ENCODE results near the gene GNAI3. TPM values are rescaled to one million over a fixed set of nuclear protein-coding genes. Genes with fewer than 3 reads are reported as not detected.

Gene GNAI3
- total and polyA plus RNA-seq, 10 of the 15 experiments (the other 5 are each of a cell fraction or from before 2014, with no cell fraction given), result 5.9 to 13.8 (median 8.0) TPM

DNA sequence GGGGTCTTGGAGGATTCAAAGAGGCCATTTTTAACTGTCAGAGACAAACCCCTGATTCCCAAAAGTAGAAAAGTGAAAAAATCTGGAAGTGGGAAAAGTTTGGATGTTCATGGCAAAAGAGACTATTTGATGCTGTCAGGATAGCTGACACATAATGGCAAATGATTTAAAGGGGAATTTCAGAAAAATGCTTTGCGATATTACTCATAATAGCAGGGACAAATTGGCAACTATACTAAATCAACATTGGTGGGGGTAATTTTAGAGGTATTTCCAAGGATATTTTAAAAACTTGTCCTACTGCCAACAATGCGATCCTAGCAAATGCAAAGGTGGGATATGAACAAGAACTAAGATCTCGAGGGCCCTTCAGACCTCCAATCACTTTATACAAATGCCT, 102.2 kb downstream of the GNAI3 start:
- H3K27ac ChIP-seq (ENCODE audit: control insufficient read depth, insufficient read depth), result no peak overlapping the region
- no peak for FAIRE-seq
- CTCF ChIA-PET, result interaction anchor here (0.7 to 10.8 kb wide), 16 partner anchors 8 to 361 kb away, joined by 3 to 299 read pairs (median 4); partner anchors contain the start of genes AHCYL1, GNAI3 and GSTM1

More for the DNA sequence above, 102.2 kb downstream of the GNAI3 start:
- in situ Hi-C loops (cut with MboI) (no loop called here), intact Hi-C loops (cut with micrococcal nuclease; ENCODE audit: unreplicated experiment) (no loop called here)
- TF ChIP-seq, protein P1, sequence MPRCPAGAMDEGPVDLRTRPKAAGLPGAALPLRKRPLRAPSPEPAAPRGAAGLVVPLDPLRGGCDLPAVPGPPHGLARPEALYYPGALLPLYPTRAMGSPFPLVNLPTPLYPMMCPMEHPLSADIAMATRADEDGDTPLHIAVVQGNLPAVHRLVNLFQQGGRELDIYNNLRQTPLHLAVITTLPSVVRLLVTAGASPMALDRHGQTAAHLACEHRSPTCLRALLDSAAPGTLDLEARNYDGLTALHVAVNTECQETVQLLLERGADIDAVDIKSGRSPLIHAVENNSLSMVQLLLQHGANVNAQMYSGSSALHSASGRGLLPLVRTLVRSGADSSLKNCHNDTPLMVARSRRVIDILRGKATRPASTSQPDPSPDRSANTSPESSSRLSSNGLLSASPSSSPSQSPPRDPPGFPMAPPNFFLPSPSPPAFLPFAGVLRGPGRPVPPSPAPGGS (IDR thresholded peaks at IDR 0.05; ENCODE audit: borderline replicate concordance, insufficient read depth, low read depth, low read length, poor library complexity, severe bottlenecking), result no peak
- TF ChIP-seq CHD2 (IDR thresholded peaks at IDR 0.05; ENCODE audit: borderline replicate concordance, low read depth, low read length) (no peak), ESRRA (IDR thresholded peaks at IDR 0.05; ENCODE audit: low read length) (no peak), RUNX3 (IDR thresholded peaks at IDR 0.05; ENCODE audit: low read length) (no peak), CBX5 (IDR thresholded peaks at IDR 0.05; ENCODE audit: low read depth) (no peak), RB1 (IDR thresholded peaks at IDR 0.05; ENCODE audit: borderline replicate concordance) (no peak), STAT3 (IDR thresholded peaks at IDR 0.05; ENCODE audit: low read depth, low read length) (no peak), IRF4 (IDR thresholded peaks at IDR 0.05; ENCODE audit: low read depth, low read length) (no peak), NR2C1 (IDR thresholded peaks at IDR 0.05) (no peak), RFX5 (IDR thresholded peaks at IDR 0.05; ENCODE audit: low read depth, low read length) (no peak)
- TF ChIP-seq, protein P2, sequence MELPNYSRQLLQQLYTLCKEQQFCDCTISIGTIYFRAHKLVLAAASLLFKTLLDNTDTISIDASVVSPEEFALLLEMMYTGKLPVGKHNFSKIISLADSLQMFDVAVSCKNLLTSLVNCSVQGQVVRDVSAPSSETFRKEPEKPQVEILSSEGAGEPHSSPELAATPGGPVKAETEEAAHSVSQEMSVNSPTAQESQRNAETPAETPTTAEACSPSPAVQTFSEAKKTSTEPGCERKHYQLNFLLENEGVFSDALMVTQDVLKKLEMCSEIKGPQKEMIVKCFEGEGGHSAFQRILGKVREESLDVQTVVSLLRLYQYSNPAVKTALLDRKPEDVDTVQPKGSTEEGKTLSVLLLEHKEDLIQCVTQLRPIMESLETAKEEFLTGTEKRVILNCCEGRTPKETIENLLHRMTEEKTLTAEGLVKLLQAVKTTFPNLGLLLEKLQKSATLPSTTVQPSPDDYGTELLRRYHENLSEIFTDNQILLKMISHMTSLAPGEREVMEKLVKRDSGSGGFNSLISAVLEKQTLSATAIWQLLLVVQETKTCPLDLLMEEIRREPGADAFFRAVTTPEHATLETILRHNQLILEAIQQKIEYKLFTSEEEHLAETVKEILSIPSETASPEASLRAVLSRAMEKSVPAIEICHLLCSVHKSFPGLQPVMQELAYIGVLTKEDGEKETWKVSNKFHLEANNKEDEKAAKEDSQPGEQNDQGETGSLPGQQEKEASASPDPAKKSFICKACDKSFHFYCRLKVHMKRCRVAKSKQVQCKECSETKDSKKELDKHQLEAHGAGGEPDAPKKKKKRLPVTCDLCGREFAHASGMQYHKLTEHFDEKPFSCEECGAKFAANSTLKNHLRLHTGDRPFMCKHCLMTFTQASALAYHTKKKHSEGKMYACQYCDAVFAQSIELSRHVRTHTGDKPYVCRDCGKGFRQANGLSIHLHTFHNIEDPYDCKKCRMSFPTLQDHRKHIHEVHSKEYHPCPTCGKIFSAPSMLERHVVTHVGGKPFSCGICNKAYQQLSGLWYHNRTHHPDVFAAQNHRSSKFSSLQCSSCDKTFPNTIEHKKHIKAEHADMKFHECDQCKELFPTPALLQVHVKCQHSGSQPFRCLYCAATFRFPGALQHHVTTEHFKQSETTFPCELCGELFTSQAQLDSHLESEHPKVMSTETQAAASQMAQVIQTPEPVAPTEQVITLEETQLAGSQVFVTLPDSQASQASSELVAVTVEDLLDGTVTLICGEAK (IDR thresholded peaks at IDR 0.05; ENCODE audit: borderline replicate concordance), result no peak
- TF ChIP-seq, protein P3, sequence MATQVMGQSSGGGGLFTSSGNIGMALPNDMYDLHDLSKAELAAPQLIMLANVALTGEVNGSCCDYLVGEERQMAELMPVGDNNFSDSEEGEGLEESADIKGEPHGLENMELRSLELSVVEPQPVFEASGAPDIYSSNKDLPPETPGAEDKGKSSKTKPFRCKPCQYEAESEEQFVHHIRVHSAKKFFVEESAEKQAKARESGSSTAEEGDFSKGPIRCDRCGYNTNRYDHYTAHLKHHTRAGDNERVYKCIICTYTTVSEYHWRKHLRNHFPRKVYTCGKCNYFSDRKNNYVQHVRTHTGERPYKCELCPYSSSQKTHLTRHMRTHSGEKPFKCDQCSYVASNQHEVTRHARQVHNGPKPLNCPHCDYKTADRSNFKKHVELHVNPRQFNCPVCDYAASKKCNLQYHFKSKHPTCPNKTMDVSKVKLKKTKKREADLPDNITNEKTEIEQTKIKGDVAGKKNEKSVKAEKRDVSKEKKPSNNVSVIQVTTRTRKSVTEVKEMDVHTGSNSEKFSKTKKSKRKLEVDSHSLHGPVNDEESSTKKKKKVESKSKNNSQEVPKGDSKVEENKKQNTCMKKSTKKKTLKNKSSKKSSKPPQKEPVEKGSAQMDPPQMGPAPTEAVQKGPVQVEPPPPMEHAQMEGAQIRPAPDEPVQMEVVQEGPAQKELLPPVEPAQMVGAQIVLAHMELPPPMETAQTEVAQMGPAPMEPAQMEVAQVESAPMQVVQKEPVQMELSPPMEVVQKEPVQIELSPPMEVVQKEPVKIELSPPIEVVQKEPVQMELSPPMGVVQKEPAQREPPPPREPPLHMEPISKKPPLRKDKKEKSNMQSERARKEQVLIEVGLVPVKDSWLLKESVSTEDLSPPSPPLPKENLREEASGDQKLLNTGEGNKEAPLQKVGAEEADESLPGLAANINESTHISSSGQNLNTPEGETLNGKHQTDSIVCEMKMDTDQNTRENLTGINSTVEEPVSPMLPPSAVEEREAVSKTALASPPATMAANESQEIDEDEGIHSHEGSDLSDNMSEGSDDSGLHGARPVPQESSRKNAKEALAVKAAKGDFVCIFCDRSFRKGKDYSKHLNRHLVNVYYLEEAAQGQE (IDR thresholded peaks at IDR 0.05; ENCODE audit: low read depth, low read length), result no peak
- TF ChIP-seq, protein P4, sequence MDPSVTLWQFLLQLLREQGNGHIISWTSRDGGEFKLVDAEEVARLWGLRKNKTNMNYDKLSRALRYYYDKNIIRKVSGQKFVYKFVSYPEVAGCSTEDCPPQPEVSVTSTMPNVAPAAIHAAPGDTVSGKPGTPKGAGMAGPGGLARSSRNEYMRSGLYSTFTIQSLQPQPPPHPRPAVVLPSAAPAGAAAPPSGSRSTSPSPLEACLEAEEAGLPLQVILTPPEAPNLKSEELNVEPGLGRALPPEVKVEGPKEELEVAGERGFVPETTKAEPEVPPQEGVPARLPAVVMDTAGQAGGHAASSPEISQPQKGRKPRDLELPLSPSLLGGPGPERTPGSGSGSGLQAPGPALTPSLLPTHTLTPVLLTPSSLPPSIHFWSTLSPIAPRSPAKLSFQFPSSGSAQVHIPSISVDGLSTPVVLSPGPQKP (IDR thresholded peaks at IDR 0.05; ENCODE audit: low read depth, low read length), result no peak
- Histone ChIP-seq H3K79me2 (ENCODE audit: control insufficient read depth, insufficient read depth, low read length) (no peaks in the 10 kb centered on the region), H3K36me3 (ENCODE audit: control insufficient read depth in 2 of 2, insufficient read depth in 2 of 2, low read length in 1 of 2) (no peaks in the 10 kb centered on the region), H3K4me3 (no peak overlapping the region), H3K4me1 (ENCODE audit: control insufficient read depth, insufficient read depth, low read length) (0 out of 2 replicates have a peak, but pooled peaks cover 4% of the 10 kb centered on the region), H3K4me2 (ENCODE audit: control insufficient read depth, insufficient read depth) (no peak overlapping the region), H3K27me3 (replicated peaks in 1 of 2; ENCODE audit: control insufficient read depth in 2 of 2, insufficient read depth in 2 of 2, low read length in 1 of 2) (no peaks in the 10 kb centered on the region), H3K9ac (ENCODE audit: control insufficient read depth, insufficient read depth, low read length) (no peak overlapping the region), H2AFZ (ENCODE audit: control insufficient read depth, low read depth, low read length) (no peak overlapping the region), H4K20me1 (ENCODE audit: control insufficient read depth, insufficient read depth) (no peaks in the 10 kb centered on the region), H3K9me3 (replicated peaks; ENCODE audit: control insufficient read depth, insufficient read depth, low read length) (no peaks in the 10 kb centered on the region)
- SMC1A ChIA-PET (ENCODE audit: uncharacterized antibody, unreplicated experiment), result interaction anchor here (1.0 to 5.6 kb wide), 9 partner anchors 10 to 334 kb away, joined by 3 to 63 read pairs (median 5); partner anchors contain the start of genes AHCYL1 and GNAI3
- no TSS peak for BruUV-seq (replicated peaks)
- POLR2A ChIA-PET, result interaction anchor here (1.4 to 2.0 kb wide), 2 partner anchors 10 to 37 kb away, joined by 7 to 11 read pairs; partner anchors contain the start of gene GSTM1
- no peak for DNase-seq (ENCODE audit: low read depth, low spot score)
- RAD21 ChIA-PET (ENCODE audit: unreplicated experiment), result interaction anchor here (0.7 to 4.9 kb wide), 4 partner anchors 10 to 334 kb away, joined by 3 to 48 read pairs (median 24); partner anchors contain the start of gene AHCYL1
- ATAC-seq, result no peak
- 43% methylated on average over 3 of the region's 3 CpGs for WGBS (ENCODE audit: insufficient coverage, insufficient replicate concordance, low lambda C conversion rate, missing lambda C conversion rate)
